GM21526 (cell line): ENCODE measurements around the gene COL6A1.
"Not testable (repeated sequence)": the region's sequence is repeated elsewhere in the genome, so short reads cannot be mapped to it uniquely, and the experiment has no call there.

ENCODE experiments used
- ATAC-seq: cut with Tn5 transposase; IDR thresholded peaks from one replicate; pipeline ENCODE4 v1.9.1; 2021; ENCODE audit warnings: moderate library complexity; ENCODE audit not compliant: unreplicated experiment, low FRiP score

The COL6A1 gene

GRCh38 chr21:45944601-45945000, 37.0 kb upstream of the COL6A1 start:
- ATAC-seq, result no peak

GRCh38 chr21:45945066-45945867, 36.3 kb upstream of the COL6A1 start:
- ATAC-seq, result no peak

- no peak for ATAC-seq
Measured at GRCh38 chr21:45945868-45946210, 35.7 kb upstream of the COL6A1 start.

GRCh38 chr21:45947296-45947695, 34.3 kb upstream of the COL6A1 start:
- no peak for ATAC-seq

DNA sequence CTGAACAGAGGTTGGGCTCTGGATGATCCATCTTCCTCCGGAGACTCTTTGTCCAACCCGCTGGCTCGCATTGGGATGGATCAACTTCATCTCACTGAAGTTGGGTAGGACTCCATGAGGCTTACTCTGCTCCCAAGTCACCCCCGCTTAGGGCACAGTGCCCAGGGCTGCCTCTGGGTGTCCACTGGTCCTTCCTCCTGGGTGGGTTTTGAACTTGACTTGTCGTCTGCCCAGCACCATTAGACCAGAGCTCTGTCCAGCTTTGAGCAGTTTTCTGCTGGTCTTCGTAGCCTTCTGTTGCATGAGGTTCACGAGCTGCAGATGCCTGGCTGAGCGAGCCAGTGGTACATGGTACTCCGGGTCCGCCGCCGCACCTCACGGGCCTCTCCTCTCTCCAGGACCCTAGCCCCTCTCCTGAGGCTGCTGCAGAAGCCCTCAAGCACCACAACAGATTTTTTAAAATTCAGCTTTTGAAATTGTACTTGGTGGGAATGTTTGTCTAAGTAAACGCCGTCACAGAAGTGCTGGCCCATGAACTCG, 33.8 kb upstream of the COL6A1 start:
- no peak for ATAC-seq

GRCh38 chr21:45948576-45949141, 32.9 kb upstream of the COL6A1 start:
- ATAC-seq, result no peak

- ATAC-seq, result no peak
Measured at GRCh38 chr21:45949928-45950739, 31.4 kb upstream of the COL6A1 start.

GRCh38 chr21:45950740-45951515, 30.6 kb upstream of the COL6A1 start:
- no peak for ATAC-seq

DNA sequence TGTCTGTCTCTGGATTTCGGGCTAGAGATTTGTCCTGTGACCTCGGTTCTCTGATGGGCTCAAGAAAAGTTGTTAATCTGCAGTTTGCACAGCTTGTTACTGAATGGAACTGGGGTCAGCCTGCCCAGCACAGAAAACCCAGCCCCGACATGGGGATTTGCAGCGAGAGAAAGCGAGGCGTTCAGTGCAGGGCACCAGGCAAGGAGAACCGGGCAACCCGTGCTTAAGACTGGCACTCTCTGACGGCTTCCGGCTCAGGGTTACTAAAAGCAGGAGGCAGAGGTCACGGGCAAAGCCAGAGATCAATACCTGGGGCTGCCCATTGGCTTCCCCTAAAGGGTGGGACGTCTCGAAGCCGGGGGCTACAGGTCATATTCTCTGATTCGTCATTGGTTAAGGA, 29.9 kb upstream of the COL6A1 start:
- no peak for ATAC-seq

DNA sequence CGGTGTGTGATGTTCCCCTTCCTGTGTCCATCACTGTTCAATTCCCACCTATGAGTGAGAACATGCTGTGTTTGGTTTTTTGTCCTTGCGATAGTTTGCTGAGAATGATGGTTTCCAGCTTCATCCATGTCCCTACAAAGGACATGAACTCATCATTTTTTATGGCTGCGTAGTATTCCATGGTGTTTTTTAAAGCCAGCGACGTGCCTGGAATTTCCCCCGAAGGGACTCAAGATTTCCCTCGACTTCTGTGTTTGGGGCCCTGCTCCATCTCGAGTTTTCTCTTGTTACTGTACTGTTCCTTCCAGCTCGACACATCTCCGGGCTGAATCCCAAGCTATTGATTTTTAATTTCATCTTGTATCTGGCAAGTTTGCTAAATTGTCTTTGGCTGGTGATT, 29.0 kb upstream of the COL6A1 start:
- ATAC-seq, result not testable (repeated sequence)

DNA sequence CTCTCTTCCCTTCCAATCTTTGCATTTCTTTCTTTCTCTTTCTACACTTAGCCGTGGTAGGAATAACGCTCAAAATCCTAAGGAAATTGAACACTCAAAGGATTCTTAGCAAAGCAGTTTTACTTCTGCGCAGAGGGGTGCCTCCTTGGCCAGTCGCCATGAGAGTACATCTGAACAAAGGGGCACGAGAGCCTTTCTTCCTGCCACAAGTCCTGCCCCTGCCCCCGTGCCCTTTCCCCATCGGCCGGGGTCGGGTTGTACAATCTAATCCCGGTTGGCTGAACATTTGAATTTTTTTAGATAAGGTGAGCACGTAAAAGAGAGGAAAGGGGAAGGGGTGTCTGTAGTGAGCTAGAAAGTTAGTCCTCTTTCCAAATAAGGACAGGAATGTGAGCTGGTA, 28.6 kb upstream of the COL6A1 start:
- no peak for ATAC-seq

- ATAC-seq, result no peak
Measured at GRCh38 chr21:45954261-45954660, 27.3 kb upstream of the COL6A1 start.

DNA sequence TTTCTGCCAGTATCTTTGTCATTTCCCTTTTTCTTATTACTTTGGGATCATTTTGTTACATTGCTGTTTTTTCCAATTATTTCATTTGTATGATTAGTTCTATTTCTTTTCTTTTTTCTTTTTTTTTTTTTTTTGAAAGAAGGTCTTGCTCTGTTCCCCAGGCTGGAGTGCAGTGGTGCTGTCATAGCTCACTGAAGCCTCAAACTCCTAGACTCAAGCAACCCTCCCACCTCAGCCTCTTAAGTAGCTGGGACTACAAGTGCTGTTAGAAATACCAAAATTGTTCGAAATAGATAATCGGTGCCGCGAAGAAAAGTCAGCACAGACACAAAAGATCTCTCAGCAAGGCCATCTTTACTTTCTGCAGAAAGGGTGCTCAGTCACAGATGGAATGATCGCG, 26.6 kb upstream of the COL6A1 start:
- no peak for ATAC-seq

GRCh38 chr21:45957551-45957950, 24.0 kb upstream of the COL6A1 start:
- no peak for ATAC-seq

GRCh38 chr21:45957981-45958600, 23.5 kb upstream of the COL6A1 start:
- no peak for ATAC-seq

DNA sequence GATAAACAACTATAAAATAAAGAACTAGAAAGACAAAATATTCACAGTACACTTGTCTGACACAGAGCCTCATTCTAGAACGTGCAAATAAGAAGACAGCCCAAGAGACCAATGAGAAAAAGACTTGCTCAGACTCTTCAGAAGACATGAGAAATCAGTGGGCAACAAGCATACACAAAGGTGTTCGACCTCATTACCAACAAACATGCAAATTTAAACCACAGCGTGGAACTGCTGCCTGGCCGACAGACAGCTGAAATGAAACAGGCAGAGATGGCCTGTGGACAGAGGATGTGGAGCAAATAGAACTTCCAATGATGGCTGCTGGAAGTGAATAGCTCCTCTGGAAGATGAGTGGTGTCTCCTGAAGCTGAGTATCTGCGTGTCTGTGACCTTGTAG, 22.4 kb upstream of the COL6A1 start:
- ATAC-seq, result no peak

DNA sequence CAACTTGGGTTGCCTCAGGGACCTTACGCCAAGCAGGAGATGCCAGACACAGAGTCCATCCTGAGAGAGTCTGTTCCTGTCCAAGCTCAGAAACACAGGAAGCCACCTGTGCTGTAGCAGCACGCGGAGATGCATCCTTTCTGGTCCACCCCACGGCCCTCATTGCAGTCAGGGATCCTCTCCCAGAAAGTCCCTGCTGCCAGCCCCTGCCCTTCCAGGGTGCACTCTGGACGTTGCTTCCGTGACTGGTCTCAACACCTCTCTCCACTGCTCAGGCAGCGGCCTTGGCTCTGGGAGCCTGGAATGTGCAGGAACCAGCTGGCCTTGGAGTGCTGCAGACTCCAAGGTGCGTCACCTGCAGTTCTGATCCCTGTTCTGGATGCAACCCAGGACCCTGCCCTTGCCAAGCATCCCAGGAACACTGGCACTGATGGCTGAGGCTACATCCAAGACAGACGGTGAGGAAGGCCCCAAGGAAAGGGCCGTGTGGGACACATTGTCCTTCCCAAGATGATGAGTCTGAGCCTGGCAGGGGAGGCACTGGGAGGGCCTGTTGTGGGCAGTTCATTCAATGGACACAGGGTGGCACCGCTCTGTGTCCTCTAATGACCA, 21.7 kb upstream of the COL6A1 start:
- ATAC-seq, result no peak

GRCh38 chr21:45961408-45961807, 20.2 kb upstream of the COL6A1 start:
- not testable (repeated sequence) for ATAC-seq

- ATAC-seq, result no peak
Measured at GRCh38 chr21:45962531-45963231, 18.9 kb upstream of the COL6A1 start.
